Neural cell (in vitro differentiated cells): ENCODE results near the gene PAN3. TPM values are rescaled to one million over a fixed set of nuclear protein-coding genes. Genes with fewer than 3 reads are reported as not detected.
"Not testable (repeated sequence)": the region's sequence is repeated elsewhere in the genome, so short reads cannot be mapped to it uniquely, and the experiment has no call there.

Experiments used
- H2AFZ ChIP-seq: fragments of 200-600, 300-800 bp; sonication (generic), shearing (Covaris generic); 2 replicates; pipeline ENCODE4 v1.6.0; 2014; ENCODE audit warnings: low read depth, mild to moderate bottlenecking, antibody characterized with exemption, low read length, moderate library complexity
- H3F3A ChIP-seq: fragments of 200-600 bp; shearing (Covaris generic); 2 replicates; pipeline ENCODE4 v1.6.1; 2016; ENCODE audit warnings: mild to moderate bottlenecking, moderate library complexity, mixed read lengths, antibody characterized with exemption, low read length; ENCODE audit not compliant: insufficient read depth, poor library complexity, severe bottlenecking
- H3K27ac ChIP-seq: fragments of 200-600, 300-800 bp; sonication (generic), shearing (Covaris generic); 2 replicates; pipeline ENCODE4 v1.5.1; 2014; ENCODE audit warnings: mild to moderate bottlenecking, low read length, moderate library complexity
- H3K27me3 ChIP-seq: fragments of 300-800, 200-600 bp; sonication (generic), shearing (Covaris generic); 2 replicates; pipeline ENCODE4 v1.6.0; 2014; ENCODE audit warnings: mild to moderate bottlenecking, low read depth, low read length, moderate library complexity; ENCODE audit not compliant: insufficient read depth
- H3K36me3 ChIP-seq: fragments of 300-800, 200-600 bp; sonication (generic), shearing (Covaris generic); 2 replicates; pipeline ENCODE4 v1.5.1; 2014; ENCODE audit warnings: mild to moderate bottlenecking, antibody characterized with exemption, low read length, moderate library complexity; ENCODE audit not compliant: insufficient read depth
- H3K4me2 ChIP-seq: fragments of 300-800, 200-600 bp; sonication (generic), shearing (Covaris generic); 2 replicates; pipeline ENCODE4 v1.6.0; 2014; ENCODE audit warnings: mild to moderate bottlenecking, low read length
- H3K4me3 ChIP-seq: fragments of 300-800, 200-600 bp; sonication (generic), shearing (Covaris generic); 2 replicates; pipeline ENCODE4 v1.5.1; 2014; ENCODE audit warnings: mild to moderate bottlenecking, low read length, moderate library complexity
- H3K79me2 ChIP-seq: fragments of 200-600 bp; shearing (Covaris generic); replicated peaks from 2 replicates; pipeline ENCODE4 v1.6.0; 2014; ENCODE audit warnings: mild to moderate bottlenecking, low read length, moderate library complexity; ENCODE audit not compliant: insufficient read depth
- H3K9ac ChIP-seq: fragments of 300-800, 200-600 bp; sonication (generic), shearing (Covaris generic); 2 replicates; pipeline ENCODE4 v1.6.1; 2016; ENCODE audit warnings: mild to moderate bottlenecking, low read length, mixed read lengths
- H3K9me2 ChIP-seq: fragments of 200-600 bp; shearing (Covaris generic); 2 replicates; pipeline ENCODE4 v1.6.1; 2016; ENCODE audit warnings: mild to moderate bottlenecking, low read length, mixed read lengths; ENCODE audit not compliant: insufficient read depth
- H3K9me3 ChIP-seq: fragments of 200-600, 300-800 bp; sonication (generic), shearing (Covaris generic); 2 replicates; pipeline ENCODE4 v1.6.1; 2016; ENCODE audit warnings: mild to moderate bottlenecking, mixed run types, low read length, moderate library complexity, mixed read lengths
- H4K20me1 ChIP-seq: fragments of 200-600 bp; shearing (Covaris generic); 2 replicates; pipeline ENCODE4 v1.6.1; 2016; ENCODE audit warnings: mild to moderate bottlenecking, mixed run types; ENCODE audit not compliant: insufficient read depth
- CTCF ChIP-seq: fragments of 450-650 bp; IDR thresholded peaks from 2 replicates; pipeline ENCODE4 v1.5.1; 2014; ENCODE audit warnings: antibody characterized with exemption, mild to moderate bottlenecking, moderate library complexity; ENCODE audit not compliant: poor library complexity, severe bottlenecking
- EP300 ChIP-seq: fragments of 450-650 bp; conservative IDR thresholded peaks from 2 replicates; pipeline ENCODE4 v1.6.1; 2014; ENCODE audit warnings: antibody characterized with exemption, mild to moderate bottlenecking, moderate library complexity; ENCODE audit not compliant: poor library complexity, severe bottlenecking
- EZH2 ChIP-seq: fragments of 200-600, 300-800 bp; shearing (Covaris generic), sonication (generic); IDR thresholded peaks from 2 replicates; pipeline ENCODE4 v1.6.1; 2014; ENCODE audit warnings: antibody characterized with exemption, low read length, borderline replicate concordance, mild to moderate bottlenecking; ENCODE audit not compliant: insufficient read depth, poor library complexity, severe bottlenecking
- MXI1 ChIP-seq: fragments of 450-650 bp; conservative IDR thresholded peaks from 2 replicates; pipeline ENCODE4 v1.6.1; 2014; ENCODE audit warnings: antibody characterized with exemption, mild to moderate bottlenecking; ENCODE audit not compliant: poor library complexity, severe bottlenecking
- POLR2AphosphoS5 ChIP-seq: IDR thresholded peaks from 2 replicates; pipeline ENCODE4 v1.6.1; 2012
- RAD21 ChIP-seq: fragments of 450-650 bp; conservative IDR thresholded peaks from 2 replicates; pipeline ENCODE4 v1.6.1; 2014; ENCODE audit warnings: antibody characterized with exemption, mild to moderate bottlenecking, moderate library complexity
- REST ChIP-seq: IDR thresholded peaks from 2 replicates; pipeline ENCODE4 v1.6.1; 2012; ENCODE audit warnings: borderline replicate concordance
- SMC3 ChIP-seq: fragments of 450-650 bp; conservative IDR thresholded peaks from 2 replicates; pipeline ENCODE4 v1.6.1; 2014; ENCODE audit warnings: antibody characterized with exemption, mild to moderate bottlenecking, moderate library complexity; ENCODE audit not compliant: poor library complexity
- TAF1 ChIP-seq: IDR thresholded peaks from 2 replicates; pipeline ENCODE4 v1.6.1; 2012; ENCODE audit warnings: low read depth
- polyA plus RNA-seq: library from polyadenylated mRNA; depleted of rRNA; stranded (reverse); fragments of >200 nt; gene quantifications from 2 replicates; pipeline ENCODE4 v1.2.3, GENCODE V29; 2014

The PAN3 gene
- polyA plus RNA-seq, 1 donor from 2014 or later = 44.0 TPM

DNA sequence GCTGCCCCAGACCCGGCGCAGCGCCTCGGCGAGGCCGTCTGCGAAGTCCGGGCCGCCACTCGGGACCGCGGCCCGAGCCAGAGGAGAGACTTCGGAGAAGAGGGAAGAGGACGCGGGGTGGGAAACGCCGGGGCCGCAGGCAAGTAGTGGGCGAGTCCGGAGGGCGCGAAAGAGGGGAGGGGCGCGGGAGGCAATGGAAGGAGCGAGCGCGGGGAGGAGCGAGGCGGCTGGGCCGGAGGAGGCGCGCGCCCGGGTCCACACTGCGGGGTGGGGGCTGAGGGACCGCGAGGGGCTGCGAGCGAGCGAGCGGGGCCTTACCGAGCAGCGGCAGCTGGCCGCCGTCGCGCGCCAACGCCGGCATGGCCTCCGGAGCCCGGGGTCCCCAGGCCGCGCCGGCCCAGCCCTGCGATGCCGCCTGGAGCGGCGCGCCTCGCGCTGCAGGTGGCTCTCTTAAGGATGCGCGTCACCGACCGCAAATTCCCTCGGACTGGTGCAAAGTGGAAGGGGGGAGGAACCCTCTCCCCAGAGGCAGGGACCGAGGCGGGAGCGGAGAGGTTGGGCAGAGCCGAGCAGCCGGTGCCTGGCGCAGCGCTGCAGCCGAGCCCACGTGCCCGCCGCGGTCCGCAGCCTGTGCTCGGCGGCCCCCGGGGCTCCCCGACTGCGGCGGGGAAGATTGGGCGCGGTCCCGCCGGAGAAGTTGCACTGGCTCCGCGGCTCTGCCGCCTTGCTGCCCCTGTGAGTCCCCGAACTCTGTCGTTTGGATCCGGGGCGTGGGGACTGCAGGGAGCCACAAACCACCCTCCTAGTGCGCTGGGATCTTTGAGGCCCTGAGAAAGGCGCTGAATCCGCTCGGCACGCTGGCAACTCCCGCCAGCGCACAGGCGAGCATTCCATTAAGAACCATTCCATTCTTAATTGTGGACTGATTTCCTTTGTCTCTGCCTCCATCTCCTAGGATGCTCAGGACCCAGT lies 37.9 kb upstream of the PAN3 start, which contains the start of gene FLT3:
Gene FLT3, minus strand, starts transcription at position 427 of the 972 bp plus-strand sequence. Its CDS starts 66 bp downstream, at position 361.
- Histone ChIP-seq H3K27ac (no peak within 1 kb of the TSS), H3K9me3 (no peaks in the 10 kb centered on the region), H3K9ac (peak within 1 kb of the TSS; percentile 54), H4K20me1 (no peaks in the 10 kb centered on the region), H3K27me3 (peaks cover 33% of the 10 kb centered on the region), H3F3A (no peaks in the 10 kb centered on the region), H2AFZ (peak within 1 kb of the TSS; percentile 73), H3K4me3 (peak within 1 kb of the TSS; percentile 77), H3K36me3 (no peaks in the 10 kb centered on the region), H3K9me2 (no peaks in the 10 kb centered on the region), H3K79me2 (no peaks in the 10 kb centered on the region), H3K4me2 (peak within 1 kb of the TSS; percentile 80)
- TF ChIP-seq EP300 (no peak), RAD21 (peak; percentile 28), EZH2 (no peak), REST (no peak), POLR2AphosphoS5 (peak; percentile 42), CTCF (peak; percentile 13), SMC3 (peak; percentile 20), TAF1 (no peak), MXI1 (peak; percentile 88)

DNA sequence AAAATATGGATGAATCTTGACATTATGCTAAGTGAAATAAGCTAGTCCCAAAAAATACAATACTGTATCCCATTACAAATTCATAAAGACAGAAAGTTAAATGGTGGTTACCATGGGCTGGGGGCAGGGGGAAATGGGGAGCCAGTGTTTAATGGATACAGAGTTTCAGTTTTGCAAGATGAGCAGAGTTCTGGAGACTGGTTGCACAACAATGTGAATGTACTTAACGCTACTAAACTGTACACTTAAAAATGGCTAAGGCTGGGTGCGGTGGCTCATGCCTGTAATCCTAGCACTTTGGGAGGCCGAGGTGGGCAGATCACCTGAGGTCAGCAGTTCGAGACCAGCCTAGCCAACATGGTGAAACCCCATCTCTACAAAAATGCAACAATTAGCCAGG lies 36.5 kb upstream of the PAN3 start:
- H3K4me2 ChIP-seq, H3K79me2 ChIP-seq, H3K9me3 ChIP-seq, H3F3A ChIP-seq, H2AFZ ChIP-seq, H4K20me1 ChIP-seq, H3K27ac ChIP-seq, H3K9me2 ChIP-seq, H3K4me3 ChIP-seq, H3K36me3 ChIP-seq, H3K9ac ChIP-seq: not testable (repeated sequence)
- peaks cover 33% of the 10 kb centered on the region for H3K27me3 ChIP-seq
